GM23338 (cell line): Measurements from ENCODE around the gene PRKAR1B.

ENCODE experiments used
- CREB1 ChIP-seq: fragments of 250-450 bp; sonication (Bioruptor Pico); IDR thresholded peaks from 2 replicates; pipeline ENCODE4 v1.5.0; 2020; ENCODE audit warnings: low read depth, mild to moderate bottlenecking, moderate library complexity
- CTCF ChIP-seq, 2 experiments: fragments of 200-600 bp in 1 of 2; sonication (generic) in 1 of 2; conservative IDR thresholded peaks; 2 replicates each; pipeline versions ENCODE4 v1.5.1 to v1.6.1; 2016 to 2017; ENCODE audit warnings: antibody characterized with exemption in 2 of 2, low read depth in 2 of 2, mild to moderate bottlenecking in 2 of 2, moderate library complexity in 1 of 2
- ETS1 ChIP-seq: IDR thresholded peaks from 2 replicates; pipeline ENCODE4 v1.6.1; 2016; ENCODE audit warnings: antibody characterized with exemption
- EZH2 ChIP-seq: fragments of 200-600 bp; sonication (generic); IDR thresholded peaks from one replicate; pipeline ENCODE4 v1.8.0; 2017; ENCODE audit warnings: antibody characterized with exemption, mild to moderate bottlenecking, low read depth; ENCODE audit not compliant: unreplicated experiment
- JUNB ChIP-seq: IDR thresholded peaks from one replicate; pipeline ENCODE4 v1.6.1; 2016; ENCODE audit warnings: antibody characterized with exemption; ENCODE audit not compliant: unreplicated experiment
- NANOG ChIP-seq: IDR thresholded peaks from 2 replicates; pipeline ENCODE4 v1.6.1; 2016; ENCODE audit warnings: antibody characterized with exemption, borderline replicate concordance
- POLR2AphosphoS5 ChIP-seq: IDR thresholded peaks from 2 replicates; pipeline ENCODE4 v1.6.1; 2016; ENCODE audit warnings: antibody characterized with exemption, low read depth
- REST ChIP-seq: IDR thresholded peaks from one replicate; pipeline ENCODE4 v1.6.1; 2018; ENCODE audit warnings: antibody characterized with exemption; ENCODE audit not compliant: unreplicated experiment
- STAT1 ChIP-seq: IDR thresholded peaks from one replicate; pipeline ENCODE4 v1.6.1; 2016; ENCODE audit warnings: antibody characterized with exemption; ENCODE audit not compliant: unreplicated experiment
- ZNF331 ChIP-seq: fragments of 250-450 bp; sonication (Bioruptor Pico); IDR thresholded peaks from 2 replicates; pipeline ENCODE4 v1.5.0; 2020; ENCODE audit warnings: low read depth, mild to moderate bottlenecking, moderate library complexity
- ZNF462 ChIP-seq: fragments of 250-450 bp; sonication (Bioruptor Pico); IDR thresholded peaks from 2 replicates; pipeline ENCODE4 v1.5.0; 2020; ENCODE audit warnings: mild to moderate bottlenecking, moderate library complexity

GRCh38 chr7:577278-577665, 149.8 kb downstream of the PRKAR1B start:
- TF ChIP-seq POLR2AphosphoS5, result no peak
- no peak for TF ChIP-seq CTCF (conservative IDR thresholded peaks at IDR 0.05; ENCODE audit: low read depth in 2 of 2)
- no peak for TF ChIP-seq CREB1 (CRISPR knock-in tag)
- no peak for TF ChIP-seq EZH2
- no peak for TF ChIP-seq STAT1
- TF ChIP-seq REST, result no peak
- no peak for TF ChIP-seq ZNF462 (CRISPR knock-in tag)
- no peak for TF ChIP-seq JUNB
- no peak for TF ChIP-seq ZNF331 (CRISPR knock-in tag)
- no peak for TF ChIP-seq NANOG
- TF ChIP-seq ETS1, result no peak
